HL-60 (cell line): ENCODE results near the gene FARSA.

Source experiments
- DNase-seq, 2 experiments: peaks; one replicate each; pipeline ENCODE4 v3.0.0-alpha.2; 2010 to 2020; ENCODE audit warnings: low read depth in 1 of 2, low spot score in 1 of 2
- H3K27ac ChIP-seq: fragments of 250-450 bp; sonication (Bioruptor Pico); replicated peaks from 2 replicates; pipeline ENCODE4 v1.5.1; 2020; ENCODE audit warnings: mild to moderate bottlenecking, moderate library complexity
- H3K27me3 ChIP-seq: fragments of 250-450 bp; sonication (Bioruptor Pico); 2 replicates; pipeline ENCODE4 v1.5.1; 2021; ENCODE audit warnings: mild to moderate bottlenecking, moderate library complexity; ENCODE audit not compliant: insufficient read depth, poor library complexity, severe bottlenecking
- H3K4me3 ChIP-seq: replicated peaks from 2 replicates; pipeline ENCODE4 v1.5.1; 2011; ENCODE audit warnings: mild to moderate bottlenecking, control low read depth, low read length; ENCODE audit not compliant: insufficient read depth
- GABPA ChIP-seq: IDR thresholded peaks from 2 replicates; pipeline ENCODE4 v1.6.1; 2012; ENCODE audit warnings: low read depth
- POLR2AphosphoS5 ChIP-seq: IDR thresholded peaks from 2 replicates; pipeline ENCODE4 v1.6.1; 2012; ENCODE audit warnings: low read depth
- SPI1 ChIP-seq: IDR thresholded peaks from 2 replicates; pipeline ENCODE4 v1.6.1; 2012; ENCODE audit warnings: low read depth, mild to moderate bottlenecking, borderline replicate concordance
- TF ChIP-seq, protein P1 (sequence below): IDR thresholded peaks from 2 replicates; pipeline ENCODE4 v1.6.1; 2012; ENCODE audit warnings: low read depth; ENCODE audit not compliant: insufficient replicate concordance
- TF ChIP-seq, protein P2 (sequence below): IDR thresholded peaks from one replicate; pipeline ENCODE4 v1.5.1; 2011; ENCODE audit warnings: low read length, control low read depth, inconsistent platforms; ENCODE audit not compliant: insufficient read depth

Gene FARSA

DNA sequence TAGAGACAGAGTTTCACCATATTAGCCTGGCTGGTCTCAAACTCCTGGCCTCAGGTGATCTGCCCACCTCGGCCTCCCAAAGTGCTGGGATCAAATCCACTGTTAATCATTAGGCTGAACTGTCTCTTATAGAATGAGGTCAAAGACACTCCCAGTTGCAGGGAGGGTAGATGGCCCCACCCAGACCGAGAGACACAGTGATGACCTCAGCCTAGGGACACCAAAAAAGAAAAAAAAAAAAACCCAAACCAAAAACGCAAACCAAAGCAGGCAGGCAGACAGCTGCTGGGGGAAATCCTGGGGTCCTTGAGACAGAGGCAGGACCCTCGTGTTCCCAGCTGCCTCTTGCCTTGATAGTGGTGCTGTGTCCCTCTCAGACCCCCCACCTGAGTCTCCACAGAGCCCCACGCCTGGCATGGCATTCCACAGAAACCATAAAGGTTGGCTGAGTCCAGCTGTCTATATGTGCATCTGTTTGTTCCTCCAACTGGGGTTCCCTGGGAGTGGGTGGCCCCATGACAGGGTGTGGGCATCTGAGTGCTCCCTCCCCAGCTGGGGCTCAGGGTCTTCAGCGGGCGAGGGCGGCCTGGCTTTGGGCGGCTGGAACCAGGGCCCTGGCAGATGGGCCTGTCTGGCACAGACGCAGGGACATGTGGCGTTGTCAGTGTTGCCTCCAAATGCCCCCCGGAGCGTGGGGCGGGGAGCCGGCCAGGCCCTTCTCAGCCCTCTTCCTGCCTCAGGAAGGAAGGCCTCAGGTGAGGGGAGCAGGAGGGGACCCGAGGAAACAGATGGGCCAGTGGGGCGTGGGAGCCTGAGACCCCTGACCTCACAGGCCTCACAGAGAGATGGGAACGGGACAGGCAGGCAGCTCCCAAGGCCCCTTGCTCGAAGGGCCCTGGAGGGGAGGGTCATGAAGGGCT lies 41.0 kb upstream of the FARSA start:
- TF ChIP-seq GABPA = no peak
- no peak for TF ChIP-seq POLR2AphosphoS5
- TF ChIP-seq, protein P1, sequence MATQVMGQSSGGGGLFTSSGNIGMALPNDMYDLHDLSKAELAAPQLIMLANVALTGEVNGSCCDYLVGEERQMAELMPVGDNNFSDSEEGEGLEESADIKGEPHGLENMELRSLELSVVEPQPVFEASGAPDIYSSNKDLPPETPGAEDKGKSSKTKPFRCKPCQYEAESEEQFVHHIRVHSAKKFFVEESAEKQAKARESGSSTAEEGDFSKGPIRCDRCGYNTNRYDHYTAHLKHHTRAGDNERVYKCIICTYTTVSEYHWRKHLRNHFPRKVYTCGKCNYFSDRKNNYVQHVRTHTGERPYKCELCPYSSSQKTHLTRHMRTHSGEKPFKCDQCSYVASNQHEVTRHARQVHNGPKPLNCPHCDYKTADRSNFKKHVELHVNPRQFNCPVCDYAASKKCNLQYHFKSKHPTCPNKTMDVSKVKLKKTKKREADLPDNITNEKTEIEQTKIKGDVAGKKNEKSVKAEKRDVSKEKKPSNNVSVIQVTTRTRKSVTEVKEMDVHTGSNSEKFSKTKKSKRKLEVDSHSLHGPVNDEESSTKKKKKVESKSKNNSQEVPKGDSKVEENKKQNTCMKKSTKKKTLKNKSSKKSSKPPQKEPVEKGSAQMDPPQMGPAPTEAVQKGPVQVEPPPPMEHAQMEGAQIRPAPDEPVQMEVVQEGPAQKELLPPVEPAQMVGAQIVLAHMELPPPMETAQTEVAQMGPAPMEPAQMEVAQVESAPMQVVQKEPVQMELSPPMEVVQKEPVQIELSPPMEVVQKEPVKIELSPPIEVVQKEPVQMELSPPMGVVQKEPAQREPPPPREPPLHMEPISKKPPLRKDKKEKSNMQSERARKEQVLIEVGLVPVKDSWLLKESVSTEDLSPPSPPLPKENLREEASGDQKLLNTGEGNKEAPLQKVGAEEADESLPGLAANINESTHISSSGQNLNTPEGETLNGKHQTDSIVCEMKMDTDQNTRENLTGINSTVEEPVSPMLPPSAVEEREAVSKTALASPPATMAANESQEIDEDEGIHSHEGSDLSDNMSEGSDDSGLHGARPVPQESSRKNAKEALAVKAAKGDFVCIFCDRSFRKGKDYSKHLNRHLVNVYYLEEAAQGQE = no peak
- TF ChIP-seq, protein P2, sequence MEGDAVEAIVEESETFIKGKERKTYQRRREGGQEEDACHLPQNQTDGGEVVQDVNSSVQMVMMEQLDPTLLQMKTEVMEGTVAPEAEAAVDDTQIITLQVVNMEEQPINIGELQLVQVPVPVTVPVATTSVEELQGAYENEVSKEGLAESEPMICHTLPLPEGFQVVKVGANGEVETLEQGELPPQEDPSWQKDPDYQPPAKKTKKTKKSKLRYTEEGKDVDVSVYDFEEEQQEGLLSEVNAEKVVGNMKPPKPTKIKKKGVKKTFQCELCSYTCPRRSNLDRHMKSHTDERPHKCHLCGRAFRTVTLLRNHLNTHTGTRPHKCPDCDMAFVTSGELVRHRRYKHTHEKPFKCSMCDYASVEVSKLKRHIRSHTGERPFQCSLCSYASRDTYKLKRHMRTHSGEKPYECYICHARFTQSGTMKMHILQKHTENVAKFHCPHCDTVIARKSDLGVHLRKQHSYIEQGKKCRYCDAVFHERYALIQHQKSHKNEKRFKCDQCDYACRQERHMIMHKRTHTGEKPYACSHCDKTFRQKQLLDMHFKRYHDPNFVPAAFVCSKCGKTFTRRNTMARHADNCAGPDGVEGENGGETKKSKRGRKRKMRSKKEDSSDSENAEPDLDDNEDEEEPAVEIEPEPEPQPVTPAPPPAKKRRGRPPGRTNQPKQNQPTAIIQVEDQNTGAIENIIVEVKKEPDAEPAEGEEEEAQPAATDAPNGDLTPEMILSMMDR = no peak
- no peak for TF ChIP-seq SPI1
- Histone ChIP-seq H3K4me3 (no peak overlapping the region), H3K27ac (no peak overlapping the region), H3K27me3 (no peaks in the 10 kb centered on the region)
- DNase-seq = no peak

DNA sequence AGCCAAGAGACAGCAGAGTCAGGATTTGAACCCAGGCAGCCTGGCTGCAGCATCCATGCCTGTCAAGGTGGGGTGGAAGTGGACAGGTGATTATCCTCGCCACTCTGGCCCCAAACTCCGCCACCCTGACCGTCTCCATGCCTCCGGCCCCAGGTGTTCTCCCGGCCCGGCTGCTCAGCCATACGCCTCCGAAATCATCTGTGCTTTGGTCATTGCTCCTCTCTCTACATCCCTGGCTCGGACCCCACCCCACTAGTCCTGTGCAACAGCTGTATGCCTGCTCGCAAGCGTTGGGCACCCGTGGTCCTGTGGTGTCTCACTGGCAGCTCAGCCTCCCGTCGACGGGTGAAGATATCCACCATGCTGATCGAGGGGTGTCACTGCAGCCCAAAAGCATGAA lies 39.7 kb upstream of the FARSA start:
- DNase-seq = no peak
- no peak overlapping the region for H3K4me3 ChIP-seq
- TF ChIP-seq, protein P1 = no peak
- TF ChIP-seq, protein P2 = no peak
- TF ChIP-seq SPI1 (no peak), GABPA (no peak), POLR2AphosphoS5 (no peak)
- H3K27ac ChIP-seq = no peak overlapping the region
- H3K27me3 ChIP-seq = no peaks in the 10 kb centered on the region

DNA sequence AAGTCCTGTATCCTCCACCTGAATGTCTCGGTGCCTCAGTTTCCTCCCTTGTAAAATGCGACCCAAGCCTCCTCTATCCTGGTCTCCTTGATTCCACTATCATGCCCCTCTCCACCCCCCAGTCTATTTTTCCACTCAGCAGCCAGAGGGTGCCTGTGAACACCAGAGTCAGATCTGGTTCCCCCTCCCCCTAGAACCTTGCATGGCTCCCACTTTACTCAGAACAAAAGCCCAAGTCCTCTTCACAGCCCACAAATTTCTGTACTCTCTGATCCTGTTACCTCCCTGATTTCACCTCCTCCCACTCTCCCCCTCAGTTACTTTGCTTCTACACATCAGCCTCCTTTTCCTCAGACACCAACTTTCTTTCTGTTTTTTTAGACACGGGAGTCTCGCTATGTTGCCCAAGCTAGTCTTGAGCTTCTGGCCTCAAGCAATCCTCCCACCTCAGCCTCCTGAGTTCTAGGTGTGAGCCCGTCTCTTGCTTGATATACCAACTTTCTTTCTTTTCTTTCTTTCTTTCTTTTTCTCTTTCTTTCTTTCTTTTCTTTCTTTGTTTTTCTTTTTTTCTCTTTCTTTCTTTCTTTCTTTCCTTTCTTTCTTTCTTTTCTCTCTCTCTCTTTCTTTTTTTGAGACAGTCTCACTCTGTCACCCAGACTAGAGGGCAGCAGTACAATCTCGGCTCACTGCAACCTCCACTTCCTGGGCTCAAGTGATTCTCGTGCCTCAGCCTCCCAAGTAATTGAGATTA lies 36.7 kb upstream of the FARSA start:
- H3K4me3 ChIP-seq = no peak overlapping the region
- no peak for DNase-seq
- H3K27ac ChIP-seq = no peak overlapping the region
- H3K27me3 ChIP-seq = no peaks in the 10 kb centered on the region
- TF ChIP-seq SPI1 (no peak), GABPA (no peak), POLR2AphosphoS5 (no peak)
- TF ChIP-seq, protein P2 = no peak
- TF ChIP-seq, protein P1 = no peak
